Prostate gland (tissue), 2 donors: ENCODE measurements around the gene EXOC5. TPM values are rescaled to one million over a fixed set of nuclear protein-coding genes. Genes with fewer than 3 reads are reported as not detected.

Experiments
- DNase-seq: peaks from one replicate; pipeline ENCODE4 v3.0.0-alpha.2; 2019; ENCODE audit warnings: low spot score
- H3K27ac ChIP-seq, 2 donors: fragments of 200-600 bp; sonication (generic); 2 replicates each; pipeline ENCODE4 v1.5.1; 2017 to 2019
- H3K27me3 ChIP-seq: fragments of 200-600 bp; sonication (generic); replicated peaks from 2 replicates; pipeline ENCODE4 v1.5.1; 2019; ENCODE audit not compliant: insufficient read depth
- H3K36me3 ChIP-seq, 2 donors: fragments of 200-600 bp; sonication (generic); 1 replicate in 1 of 2; 2 replicates in 1 of 2; pipeline versions ENCODE4 v1.5.1 to v1.8.1; 2017 to 2019
- H3K4me1 ChIP-seq: fragments of 200-600 bp; sonication (generic); replicated peaks from 2 replicates; pipeline ENCODE4 v1.5.1; 2019
- H3K4me3 ChIP-seq, 2 donors: fragments of 200-600 bp; sonication (generic); 2 replicates each; pipeline ENCODE4 v1.5.1; 2017 to 2019
- H3K9me3 ChIP-seq: fragments of 200-600 bp; sonication (generic); 2 replicates; pipeline ENCODE4 v1.5.1; 2017
- CTCF ChIP-seq, 4 experiments: fragments of 200-600 bp in 2 of 4; fragments of 450-650 bp in 2 of 4; sonication (generic) in 2 of 4; IDR thresholded peaks; 1 replicate in 3 of 4; 2 replicates in 1 of 4; pipeline ENCODE4 v1.5.1; 2016 to 2019; ENCODE audit warnings: antibody characterized with exemption in 4 of 4, mild to moderate bottlenecking in 2 of 4, moderate library complexity in 2 of 4
- POLR2A ChIP-seq: fragments of 450-650 bp; IDR thresholded peaks from one replicate; pipeline ENCODE4 v1.6.1; 2016; ENCODE audit warnings: antibody characterized with exemption, mild to moderate bottlenecking
- POLR2AphosphoS5 ChIP-seq: sonication (generic); formaldehyde crosslinking; IDR thresholded peaks from one replicate; pipeline ENCODE4 v1.6.1; 2017; ENCODE audit warnings: antibody characterized with exemption
- WGBS: methylation state at CpG from one replicate; pipeline ENCODE4 v1.1.5; 2018; 5-methylcytosine and 5-hydroxymethylcytosine counted together
- intact Hi-C: fragments of 100-400 bp; cut with DNase I; formaldehyde crosslinking; loops from one replicate; pipeline ENCODE4 v1.14.2; 2022
- total RNA-seq, 2 donors: library from RNA; depleted of rRNA; stranded (reverse); fragments of >200 nt; gene quantifications; one replicate each; pipeline ENCODE4 v1.1.0, GENCODE V29; 2016

EXOC5 gene, protein sequence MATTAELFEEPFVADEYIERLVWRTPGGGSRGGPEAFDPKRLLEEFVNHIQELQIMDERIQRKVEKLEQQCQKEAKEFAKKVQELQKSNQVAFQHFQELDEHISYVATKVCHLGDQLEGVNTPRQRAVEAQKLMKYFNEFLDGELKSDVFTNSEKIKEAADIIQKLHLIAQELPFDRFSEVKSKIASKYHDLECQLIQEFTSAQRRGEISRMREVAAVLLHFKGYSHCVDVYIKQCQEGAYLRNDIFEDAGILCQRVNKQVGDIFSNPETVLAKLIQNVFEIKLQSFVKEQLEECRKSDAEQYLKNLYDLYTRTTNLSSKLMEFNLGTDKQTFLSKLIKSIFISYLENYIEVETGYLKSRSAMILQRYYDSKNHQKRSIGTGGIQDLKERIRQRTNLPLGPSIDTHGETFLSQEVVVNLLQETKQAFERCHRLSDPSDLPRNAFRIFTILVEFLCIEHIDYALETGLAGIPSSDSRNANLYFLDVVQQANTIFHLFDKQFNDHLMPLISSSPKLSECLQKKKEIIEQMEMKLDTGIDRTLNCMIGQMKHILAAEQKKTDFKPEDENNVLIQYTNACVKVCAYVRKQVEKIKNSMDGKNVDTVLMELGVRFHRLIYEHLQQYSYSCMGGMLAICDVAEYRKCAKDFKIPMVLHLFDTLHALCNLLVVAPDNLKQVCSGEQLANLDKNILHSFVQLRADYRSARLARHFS
- total RNA-seq: 10 to 100 TPM; 27.4 to 48.7 TPM

GRCh38 chr14:57268161-57269069 lies at the start of gene EXOC5, which contains the start of gene AP5M1:
Gene EXOC5 (minus strand): TSS chr14:57268905. CDS start chr14:57268648, 257 bp downstream.
Gene AP5M1 (plus strand): TSS chr14:57268971. CDS start chr14:57269315, 344 bp downstream.
- peak within 1 kb of the TSS; percentile 93 to 96 for H3K27ac ChIP-seq
- no peaks in the 10 kb centered on the region for H3K9me3 ChIP-seq
- intact Hi-C loops: no loop called here
- H3K27me3 ChIP-seq: no peaks in the 10 kb centered on the region
- DNase-seq: peak; percentile 93
- no peaks in the 10 kb centered on the region for H3K36me3 ChIP-seq
- WGBS: under 1% methylated on average over 69 of the region's 76 CpGs
- peak; percentile 91 for TF ChIP-seq POLR2AphosphoS5
- TF ChIP-seq POLR2A: peak; percentile 54
- TF ChIP-seq CTCF (IDR thresholded peaks at IDR 0.05): peak in 2 of 4 experiments; percentile 16 to 25
- peak within 1 kb of the TSS; percentile 93 to 94 for H3K4me3 ChIP-seq
- no peaks in the 10 kb centered on the region for H3K4me1 ChIP-seq

DNA sequence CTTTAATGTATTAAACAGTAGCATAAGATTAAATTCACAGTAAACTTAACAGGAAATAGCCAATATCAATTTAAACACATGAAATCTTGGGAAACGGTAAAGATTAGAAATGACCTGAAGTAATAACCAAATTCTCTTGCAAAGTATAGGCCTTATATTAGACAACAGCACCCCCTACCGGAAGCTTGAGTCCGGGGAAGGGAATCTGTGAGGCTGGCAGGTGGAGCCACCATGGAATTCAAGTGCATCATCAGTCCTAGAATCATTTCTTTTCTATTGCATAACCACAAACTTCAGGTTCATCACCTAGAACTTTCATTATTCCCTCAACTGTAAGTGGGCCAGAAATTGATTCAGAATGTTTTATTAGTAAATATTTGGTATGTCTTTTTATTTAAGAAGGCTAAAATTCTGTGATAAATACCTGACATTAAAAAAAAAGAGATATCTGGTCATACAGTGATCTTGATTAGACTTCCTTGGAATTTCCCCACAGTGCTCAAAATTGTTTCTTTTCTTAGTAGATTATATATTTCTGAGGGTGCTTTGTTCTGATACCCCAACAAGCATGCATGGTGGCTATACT lies 48.6 kb upstream of the EXOC5 start:
- Histone ChIP-seq H3K4me1 (no peaks in the 10 kb centered on the region), H3K36me3 (no peaks in the 10 kb centered on the region), H3K27ac (no peak overlapping the region), H3K4me3 (no peak overlapping the region), H3K9me3 (no peaks in the 10 kb centered on the region), H3K27me3 (no peaks in the 10 kb centered on the region)
- 1% methylated on average over 3 of the region's 3 CpGs for WGBS
- intact Hi-C loops: no loop called here
- peak; percentile 71 for DNase-seq
- TF ChIP-seq POLR2AphosphoS5 (no peak), CTCF (IDR thresholded peaks at IDR 0.05) (peak; percentile 30 to 78 (median 69)), POLR2A (no peak)

- Histone ChIP-seq H3K4me1 (no peaks in the 10 kb centered on the region), H3K27me3 (no peaks in the 10 kb centered on the region), H3K27ac (no peak overlapping the region), H3K9me3 (no peaks in the 10 kb centered on the region), H3K4me3 (no peak overlapping the region), H3K36me3 (no peaks in the 10 kb centered on the region)
- no peak for DNase-seq
- TF ChIP-seq POLR2A (no peak), POLR2AphosphoS5 (no peak), CTCF (IDR thresholded peaks at IDR 0.05) (no peak)
- WGBS: 66% methylated on average over 7 of the region's 7 CpGs
- intact Hi-C loops: loop anchor here (5.0 kb wide), 1 partner anchor 822 kb away; no protein-coding TSS in a partner anchor
Observed at GRCh38 chr14:57314396-57315089, 45.8 kb upstream of the EXOC5 start.

GRCh38 chr14:57302883-57303282 lies 34.2 kb upstream of the EXOC5 start:
- no peak overlapping the region for H3K27ac ChIP-seq
- 82% methylated on average over 5 of the region's 5 CpGs for WGBS
- H3K4me3 ChIP-seq: no peak overlapping the region
- H3K4me1 ChIP-seq: no peaks in the 10 kb centered on the region
- intact Hi-C loops: no loop called here
- H3K36me3 ChIP-seq: no peaks in the 10 kb centered on the region
- no peaks in the 10 kb centered on the region for H3K27me3 ChIP-seq
- DNase-seq: no peak
- TF ChIP-seq CTCF (IDR thresholded peaks at IDR 0.05) (no peak), POLR2A (no peak), POLR2AphosphoS5 (no peak)
- H3K9me3 ChIP-seq: no peaks in the 10 kb centered on the region
